Smooth muscle cell (in vitro differentiated cells): ENCODE measurements around the gene SRI. TPM values are rescaled to one million over a fixed set of nuclear protein-coding genes. Genes with fewer than 3 reads are reported as not detected.

Experiments
- DNase-seq: peaks from one replicate; lab custom pipeline; 2025; ENCODE audit not compliant: unreplicated experiment; lab: John Stamatoyannopoulos, UW
- H2AFZ ChIP-seq: fragments of 200-600 bp; sonication (generic); 2 replicates; pipeline ENCODE4 v1.6.0; 2016; ENCODE audit warnings: antibody characterized with exemption, low read depth, mild to moderate bottlenecking
- H3F3A ChIP-seq: fragments of 200-600 bp; sonication (generic); 2 replicates; pipeline ENCODE4 v1.6.0; 2017; ENCODE audit warnings: antibody characterized with exemption, low read depth
- H3K27ac ChIP-seq: fragments of 200-600 bp; sonication (generic); 2 replicates; pipeline ENCODE4 v1.5.1; 2016; ENCODE audit warnings: low read depth, mild to moderate bottlenecking
- H3K27me3 ChIP-seq: fragments of 200-600 bp; sonication (generic); 2 replicates; pipeline ENCODE4 v1.6.1; 2016; ENCODE audit warnings: low read depth, mild to moderate bottlenecking
- H3K36me3 ChIP-seq: fragments of 200-600 bp; sonication (generic); 2 replicates; pipeline ENCODE4 v1.5.1; 2016; ENCODE audit warnings: low read depth
- H3K4me1 ChIP-seq: fragments of 200-600 bp; sonication (generic); 2 replicates; pipeline ENCODE4 v1.5.1; 2016; ENCODE audit warnings: low read depth
- H3K4me2 ChIP-seq: fragments of 200-600 bp; sonication (generic); 2 replicates; pipeline ENCODE4 v1.6.0; 2016; ENCODE audit warnings: mild to moderate bottlenecking
- H3K4me3 ChIP-seq: fragments of 200-600 bp; sonication (generic); 2 replicates; pipeline ENCODE4 v1.5.1; 2016; ENCODE audit warnings: mild to moderate bottlenecking
- H3K79me2 ChIP-seq: fragments of 200-600 bp; sonication (generic); 2 replicates; pipeline ENCODE4 v1.6.0; 2016; ENCODE audit warnings: low read depth, mild to moderate bottlenecking
- H3K9ac ChIP-seq: fragments of 200-600 bp; sonication (generic); 2 replicates; pipeline ENCODE4 v1.6.0; 2016; ENCODE audit warnings: low read depth
- H3K9me3 ChIP-seq: fragments of 200-600 bp; sonication (generic); replicated peaks from 2 replicates; pipeline ENCODE4 v1.5.1; 2016; ENCODE audit warnings: low read depth
- H4K20me1 ChIP-seq: fragments of 200-600 bp; sonication (generic); 2 replicates; pipeline ENCODE4 v1.6.0; 2016; ENCODE audit warnings: low read depth
- WGBS: methylation state at CpG from one replicate; pipeline ENCODE4 v1.1.7; 2016; ENCODE audit warnings: low lambda C conversion rate; 5-methylcytosine and 5-hydroxymethylcytosine counted together
- polyA plus RNA-seq: library from polyadenylated mRNA; unstranded; fragments of >200 nt; fragmentation: Nextera tagmentation; extraction: Ambion mirVana; gene quantifications from 2 replicates; pipeline ENCODE4 v1.2.1, GENCODE V29; 2016
- total RNA-seq: library from RNA; depleted of rRNA; stranded (reverse); fragments of >200 nt; gene quantifications from 2 replicates; pipeline ENCODE4 v1.2.3, GENCODE V29; 2014
- TF ChIP-seq, protein P1 (sequence below): fragments of 200-600 bp; sonication (generic); IDR thresholded peaks from 2 replicates; pipeline ENCODE4 v1.5.1; 2017; ENCODE audit warnings: borderline replicate concordance, mild to moderate bottlenecking, antibody characterized with exemption; ENCODE audit not compliant: insufficient read depth, poor library complexity, severe bottlenecking

SRI gene
- total and polyA plus RNA-seq, 2 experiments from 2014 or later: 75.2 to 175 TPM

DNA sequence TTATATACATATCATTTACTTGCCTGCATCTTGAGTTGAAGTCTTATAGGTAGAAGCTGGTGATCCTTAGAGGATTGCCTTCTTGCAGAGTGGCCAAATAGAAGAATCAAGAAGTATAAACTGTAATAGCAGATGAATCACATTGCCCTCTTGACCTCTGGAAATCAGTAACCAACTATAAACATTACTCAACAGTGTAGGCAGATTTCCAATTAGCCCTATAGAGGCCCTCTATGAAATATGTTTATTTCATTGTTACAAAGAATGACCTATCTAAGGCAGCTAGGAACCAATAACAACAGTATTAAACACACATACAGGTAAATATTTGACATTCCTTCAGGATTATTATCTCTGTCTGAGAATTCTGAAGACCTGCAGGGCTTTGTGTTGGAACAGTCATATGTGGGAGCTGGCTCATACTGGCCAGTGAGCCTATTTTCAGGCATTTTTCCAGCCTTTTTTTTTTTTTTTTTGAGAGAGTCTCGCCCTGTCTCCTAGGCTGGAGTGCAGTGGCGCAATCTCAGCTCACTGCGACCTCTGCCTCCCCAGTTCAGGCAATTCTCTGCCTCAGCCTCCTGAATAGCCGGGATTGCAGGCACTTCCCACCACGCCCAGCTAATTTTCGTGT is 7.2 kb upstream of the SRI start:
- Histone ChIP-seq H3K4me2 (no peak overlapping the region), H3K27ac (no peak overlapping the region), H2AFZ (no peak overlapping the region), H3F3A (no peaks in the 10 kb centered on the region), H3K79me2 (no peaks in the 10 kb centered on the region), H3K4me3 (no peak overlapping the region), H3K27me3 (no peaks in the 10 kb centered on the region), H3K4me1 (no peaks in the 10 kb centered on the region), H4K20me1 (no peaks in the 10 kb centered on the region), H3K9me3 (no peaks in the 10 kb centered on the region), H3K9ac (no peak overlapping the region), H3K36me3 (no peaks in the 10 kb centered on the region)
- WGBS: 90% methylated on average over 6 of the region's 6 CpGs
- TF ChIP-seq, protein P1, sequence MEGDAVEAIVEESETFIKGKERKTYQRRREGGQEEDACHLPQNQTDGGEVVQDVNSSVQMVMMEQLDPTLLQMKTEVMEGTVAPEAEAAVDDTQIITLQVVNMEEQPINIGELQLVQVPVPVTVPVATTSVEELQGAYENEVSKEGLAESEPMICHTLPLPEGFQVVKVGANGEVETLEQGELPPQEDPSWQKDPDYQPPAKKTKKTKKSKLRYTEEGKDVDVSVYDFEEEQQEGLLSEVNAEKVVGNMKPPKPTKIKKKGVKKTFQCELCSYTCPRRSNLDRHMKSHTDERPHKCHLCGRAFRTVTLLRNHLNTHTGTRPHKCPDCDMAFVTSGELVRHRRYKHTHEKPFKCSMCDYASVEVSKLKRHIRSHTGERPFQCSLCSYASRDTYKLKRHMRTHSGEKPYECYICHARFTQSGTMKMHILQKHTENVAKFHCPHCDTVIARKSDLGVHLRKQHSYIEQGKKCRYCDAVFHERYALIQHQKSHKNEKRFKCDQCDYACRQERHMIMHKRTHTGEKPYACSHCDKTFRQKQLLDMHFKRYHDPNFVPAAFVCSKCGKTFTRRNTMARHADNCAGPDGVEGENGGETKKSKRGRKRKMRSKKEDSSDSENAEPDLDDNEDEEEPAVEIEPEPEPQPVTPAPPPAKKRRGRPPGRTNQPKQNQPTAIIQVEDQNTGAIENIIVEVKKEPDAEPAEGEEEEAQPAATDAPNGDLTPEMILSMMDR: no peak
- DNase-seq: no peak

DNA sequence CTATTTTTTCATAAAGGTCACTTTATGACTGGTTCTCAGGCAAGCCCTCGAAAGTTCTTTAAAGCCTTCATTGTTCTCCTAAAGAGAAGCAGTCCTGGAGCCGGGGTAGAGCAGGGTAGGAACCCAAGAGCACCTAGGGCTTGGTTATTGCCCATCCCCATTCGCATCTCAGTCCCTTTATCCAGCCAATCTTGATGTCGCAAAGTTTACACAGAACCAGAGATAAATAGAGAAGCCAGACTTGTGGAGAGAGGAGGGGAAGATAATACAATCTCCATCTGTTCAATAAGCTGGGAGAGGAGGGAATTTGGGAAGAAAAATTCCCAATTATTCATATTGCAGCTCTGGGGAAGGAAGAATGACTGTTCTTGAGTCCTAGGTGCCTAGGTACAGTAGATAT is 6.4 kb upstream of the SRI start:
- DNase-seq: no peak
- 91% methylated on average over 4 of the region's 4 CpGs for WGBS
- Histone ChIP-seq H3K27me3 (no peaks in the 10 kb centered on the region), H3K4me1 (no peaks in the 10 kb centered on the region), H2AFZ (no peak overlapping the region), H3K4me3 (no peak overlapping the region), H3K36me3 (no peaks in the 10 kb centered on the region), H3K27ac (no peak overlapping the region), H3K79me2 (no peaks in the 10 kb centered on the region), H4K20me1 (no peaks in the 10 kb centered on the region), H3K9me3 (no peaks in the 10 kb centered on the region), H3K4me2 (no peak overlapping the region), H3K9ac (no peak overlapping the region), H3F3A (no peaks in the 10 kb centered on the region)
- TF ChIP-seq, protein P1: no peak

DNA sequence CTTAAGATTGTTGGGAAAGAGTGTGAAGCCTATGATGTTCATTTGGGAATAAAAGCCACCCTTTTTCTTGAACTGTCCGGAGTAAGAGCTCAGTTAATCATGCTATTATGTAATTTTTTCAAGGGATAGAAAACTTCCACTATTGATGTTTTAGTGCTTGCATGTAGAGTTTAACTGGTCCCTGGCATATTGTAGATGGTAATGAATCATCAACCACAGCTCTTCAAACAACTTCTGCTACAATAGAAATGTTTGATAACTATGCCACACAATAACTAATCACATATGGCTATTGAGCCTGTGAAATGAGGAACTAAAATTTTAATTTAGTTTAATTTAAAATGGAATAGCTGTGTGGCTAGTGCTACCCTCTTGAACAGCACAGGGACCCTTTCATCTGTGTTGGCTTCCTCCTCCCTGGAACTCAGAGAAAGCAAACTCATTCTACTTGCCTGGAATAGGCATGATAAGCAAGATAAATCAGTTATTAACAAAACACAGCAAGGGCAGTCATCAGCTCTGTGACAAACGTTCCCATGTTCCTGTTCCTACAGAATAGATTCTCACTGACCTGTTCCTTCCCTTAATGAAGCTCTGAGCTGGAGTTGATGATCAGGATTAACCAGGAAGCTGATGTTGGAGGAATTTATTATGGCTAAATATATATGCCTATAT is 4.9 kb upstream of the SRI start:
- 75% methylated on average over 2 of the region's 2 CpGs for WGBS

More for the DNA sequence above, 4.9 kb upstream of the SRI start:
- Histone ChIP-seq H3K36me3 (no peaks in the 10 kb centered on the region), H3K4me3 (no peak overlapping the region), H3K27ac (no peak overlapping the region), H3K27me3 (no peaks in the 10 kb centered on the region), H4K20me1 (no peaks in the 10 kb centered on the region), H3K4me2 (no peak overlapping the region), H3K9me3 (no peaks in the 10 kb centered on the region), H3K79me2 (peaks cover under 1% of the 10 kb centered on the region), H2AFZ (no peak overlapping the region), H3K4me1 (peaks cover 4% of the 10 kb centered on the region), H3F3A (no peaks in the 10 kb centered on the region), H3K9ac (no peak overlapping the region)
- no peak for DNase-seq
- TF ChIP-seq, protein P1: no peak
